ENCODE data around the gene BMPER. TPM values are rescaled to one million over a fixed set of nuclear protein-coding genes. Genes with fewer than 3 reads are reported as not detected.

The BMPER gene
- total RNA-seq, 1 experiment from 2014 or later, result 6.7 TPM

DNA sequence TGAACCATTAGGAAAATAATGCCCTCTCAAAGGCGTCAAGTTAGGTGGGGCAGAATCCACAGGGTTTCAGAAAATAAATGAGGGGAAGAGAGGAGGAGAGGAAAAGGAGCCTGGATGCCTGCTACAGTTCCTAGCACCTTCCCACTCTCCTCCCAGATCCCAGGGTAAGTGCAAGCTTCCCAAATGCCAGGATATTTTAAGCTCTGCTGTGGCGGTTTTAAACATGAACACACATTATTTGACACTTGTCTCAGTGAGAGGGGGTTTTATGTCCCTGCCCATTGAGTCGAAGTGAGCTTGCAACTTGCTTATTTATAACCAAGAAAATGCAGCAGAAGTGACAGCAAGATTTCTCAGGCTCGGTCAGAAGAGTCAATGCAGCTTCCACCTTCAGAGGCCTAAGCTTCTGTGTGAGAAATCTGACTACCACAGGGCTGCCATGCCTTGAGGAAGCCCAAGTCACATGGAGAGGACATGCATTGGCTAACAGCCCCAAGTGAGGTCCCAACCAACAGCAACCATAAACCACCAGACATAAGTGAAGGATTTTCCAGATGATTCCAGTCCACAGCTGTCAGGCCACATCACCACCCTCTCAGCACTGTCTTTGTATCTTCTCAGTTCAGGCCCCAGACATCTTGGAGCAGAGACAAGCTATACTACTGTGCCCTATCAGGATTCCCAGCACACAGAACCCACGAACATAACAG, 17.9 kb upstream of the BMPER start:
- no peak overlapping the region for H3K27ac ChIP-seq (ENCODE audit: low read depth, low read length, poor library complexity, severe bottlenecking)
- no peaks in the 10 kb centered on the region for H3K9me3 ChIP-seq (ENCODE audit: low read depth, low read length, poor library complexity, severe bottlenecking)
- no peaks in the 10 kb centered on the region for H3K36me3 ChIP-seq (ENCODE audit: insufficient read depth, low read length, poor library complexity, severe bottlenecking)
- H3K27me3 ChIP-seq (replicated peaks; ENCODE audit: insufficient read depth, low read depth, low read length, poor library complexity), result no peaks in the 10 kb centered on the region
- no peak for TF ChIP-seq EZH2 (IDR thresholded peaks at IDR 0.05; ENCODE audit: borderline replicate concordance, low read depth, low read length, poor library complexity, severe bottlenecking)
- TF ChIP-seq, protein P1, sequence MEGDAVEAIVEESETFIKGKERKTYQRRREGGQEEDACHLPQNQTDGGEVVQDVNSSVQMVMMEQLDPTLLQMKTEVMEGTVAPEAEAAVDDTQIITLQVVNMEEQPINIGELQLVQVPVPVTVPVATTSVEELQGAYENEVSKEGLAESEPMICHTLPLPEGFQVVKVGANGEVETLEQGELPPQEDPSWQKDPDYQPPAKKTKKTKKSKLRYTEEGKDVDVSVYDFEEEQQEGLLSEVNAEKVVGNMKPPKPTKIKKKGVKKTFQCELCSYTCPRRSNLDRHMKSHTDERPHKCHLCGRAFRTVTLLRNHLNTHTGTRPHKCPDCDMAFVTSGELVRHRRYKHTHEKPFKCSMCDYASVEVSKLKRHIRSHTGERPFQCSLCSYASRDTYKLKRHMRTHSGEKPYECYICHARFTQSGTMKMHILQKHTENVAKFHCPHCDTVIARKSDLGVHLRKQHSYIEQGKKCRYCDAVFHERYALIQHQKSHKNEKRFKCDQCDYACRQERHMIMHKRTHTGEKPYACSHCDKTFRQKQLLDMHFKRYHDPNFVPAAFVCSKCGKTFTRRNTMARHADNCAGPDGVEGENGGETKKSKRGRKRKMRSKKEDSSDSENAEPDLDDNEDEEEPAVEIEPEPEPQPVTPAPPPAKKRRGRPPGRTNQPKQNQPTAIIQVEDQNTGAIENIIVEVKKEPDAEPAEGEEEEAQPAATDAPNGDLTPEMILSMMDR (conservative IDR thresholded peaks at IDR 0.05; ENCODE audit: low read depth, low read length), result no peak
- no peak for DNase-seq (ENCODE audit: low spot score)
- BruUV-seq (replicated peaks), result no TSS peak
- H3K4me1 ChIP-seq (ENCODE audit: insufficient read depth, low read length, poor library complexity, severe bottlenecking), result no peaks in the 10 kb centered on the region
- POLR2A ChIA-PET (ENCODE audit: low non-redundant PET), result no interaction called here
- H3K4me3 ChIP-seq (ENCODE audit: low read depth, low read length, poor library complexity, severe bottlenecking), result no peak overlapping the region
- intact Hi-C loops (cut with micrococcal nuclease; ENCODE audit: unreplicated experiment), result no loop called here
- CTCF ChIA-PET, result no interaction called here

DNA sequence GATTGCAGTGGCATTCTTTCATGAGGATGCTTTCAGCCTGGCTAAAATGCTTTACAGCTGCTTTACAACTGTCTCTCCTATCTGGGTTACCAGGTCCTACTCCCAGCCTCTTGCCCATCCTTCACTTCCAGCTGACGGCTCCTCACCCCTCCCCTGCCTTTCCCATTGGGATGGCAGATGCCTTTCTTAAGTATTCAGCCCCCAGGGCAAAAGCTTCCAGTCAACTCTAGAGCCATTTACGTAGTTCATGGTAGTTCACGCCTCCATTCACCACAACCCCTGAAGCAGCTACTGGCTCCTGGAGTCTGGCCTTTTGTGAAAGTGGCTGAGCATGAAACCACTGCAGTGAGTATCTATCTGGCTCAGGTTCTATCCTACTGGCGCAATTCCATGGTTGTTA, 17.2 kb upstream of the BMPER start:
- Histone ChIP-seq H3K36me3 (ENCODE audit: insufficient read depth, low read length, poor library complexity, severe bottlenecking) (no peaks in the 10 kb centered on the region), H3K27ac (ENCODE audit: low read depth, low read length, poor library complexity, severe bottlenecking) (no peak overlapping the region), H3K4me1 (ENCODE audit: insufficient read depth, low read length, poor library complexity, severe bottlenecking) (no peaks in the 10 kb centered on the region), H3K4me3 (ENCODE audit: low read depth, low read length, poor library complexity, severe bottlenecking) (no peak overlapping the region), H3K9me3 (ENCODE audit: low read depth, low read length, poor library complexity, severe bottlenecking) (no peaks in the 10 kb centered on the region), H3K27me3 (replicated peaks; ENCODE audit: insufficient read depth, low read depth, low read length, poor library complexity) (no peaks in the 10 kb centered on the region)
- intact Hi-C loops (cut with micrococcal nuclease; ENCODE audit: unreplicated experiment), result no loop called here
- TF ChIP-seq, protein P1 (conservative IDR thresholded peaks at IDR 0.05; ENCODE audit: low read depth, low read length), result no peak
- no peak for TF ChIP-seq EZH2 (IDR thresholded peaks at IDR 0.05; ENCODE audit: borderline replicate concordance, low read depth, low read length, poor library complexity, severe bottlenecking)
- BruUV-seq (replicated peaks), result no TSS peak
- DNase-seq (ENCODE audit: low spot score), result no peak
- POLR2A ChIA-PET (ENCODE audit: low non-redundant PET), result interaction anchor here (0.6 kb wide), 1 partner anchor 21 kb away, joined by 3 read pairs; no protein-coding TSS in a partner anchor
- CTCF ChIA-PET, result no interaction called here

DNA sequence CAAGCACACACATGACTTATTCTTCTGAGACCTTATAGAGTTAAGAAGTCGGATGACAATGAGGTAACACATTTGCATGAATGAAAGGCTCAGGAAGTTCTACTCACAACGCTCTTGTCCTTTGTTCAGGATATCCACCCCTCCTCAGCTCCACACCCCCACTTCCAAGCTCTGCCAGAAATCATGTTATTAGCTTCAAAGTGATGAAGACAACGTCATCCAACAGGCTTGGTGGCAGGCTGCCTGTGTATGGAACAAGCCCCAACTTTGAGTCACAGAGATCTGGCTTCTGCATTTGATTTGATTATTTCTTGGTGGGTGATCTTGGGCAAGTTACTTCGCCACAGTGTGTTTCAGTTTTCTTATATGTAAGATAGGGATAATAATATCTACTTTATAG, 12.4 kb upstream of the BMPER start:
- TF ChIP-seq, protein P1 (conservative IDR thresholded peaks at IDR 0.05; ENCODE audit: low read depth, low read length), result no peak
- no peak for TF ChIP-seq EZH2 (IDR thresholded peaks at IDR 0.05; ENCODE audit: borderline replicate concordance, low read depth, low read length, poor library complexity, severe bottlenecking)
- Histone ChIP-seq H3K4me1 (ENCODE audit: insufficient read depth, low read length, poor library complexity, severe bottlenecking) (no peaks in the 10 kb centered on the region), H3K36me3 (ENCODE audit: insufficient read depth, low read length, poor library complexity, severe bottlenecking) (no peaks in the 10 kb centered on the region), H3K27ac (ENCODE audit: low read depth, low read length, poor library complexity, severe bottlenecking) (no peak overlapping the region), H3K4me3 (ENCODE audit: low read depth, low read length, poor library complexity, severe bottlenecking) (no peak overlapping the region), H3K27me3 (replicated peaks; ENCODE audit: insufficient read depth, low read depth, low read length, poor library complexity) (no peaks in the 10 kb centered on the region), H3K9me3 (ENCODE audit: low read depth, low read length, poor library complexity, severe bottlenecking) (no peaks in the 10 kb centered on the region)
- no TSS peak for BruUV-seq (replicated peaks)
- POLR2A ChIA-PET (ENCODE audit: low non-redundant PET), result no interaction called here
- intact Hi-C loops (cut with micrococcal nuclease; ENCODE audit: unreplicated experiment), result no loop called here
- no peak for DNase-seq (ENCODE audit: low spot score)
- CTCF ChIA-PET, result no interaction called here
